ENCODE data around the gene KIF26B. TPM values are rescaled to one million over a fixed set of nuclear protein-coding genes. Genes with fewer than 3 reads are reported as not detected.

The KIF26B gene
- total and polyA plus RNA-seq, 2 experiments from 2014 or later = 0.03 to 0.76 TPM

- H3K4me3 ChIP-seq = no peak overlapping the region
- TF ChIP-seq STAT1 (IDR thresholded peaks at IDR 0.05; ENCODE audit: unreplicated experiment) (no peak), ZNF331 (CRISPR knock-in tag; IDR thresholded peaks at IDR 0.05; ENCODE audit: low read depth) (no peak)
- peaks cover 2% of the 10 kb centered on the region; the same call in 1 of the 3 replicates for H3K36me3 Mint-ChIP-seq (ENCODE audit: low read depth)
- H3K4me2 ChIP-seq = no peak overlapping the region
- H3F3A ChIP-seq (replicated peaks; ENCODE audit: low read depth) = no peaks in the 10 kb centered on the region
- no peak overlapping the region for H3K4me3 Mint-ChIP-seq
- H3K79me2 ChIP-seq (replicated peaks; ENCODE audit: insufficient read depth) = no peaks in the 10 kb centered on the region
- H3K27me3 ChIP-seq (ENCODE audit: insufficient read depth) = no peaks in the 10 kb centered on the region
- DNase-seq (ENCODE audit: low spot score) = no peak
- H4K20me1 ChIP-seq (replicated peaks; ENCODE audit: insufficient read depth) = no peaks in the 10 kb centered on the region
- H2AFZ ChIP-seq = no peak overlapping the region
- no peaks in the 10 kb centered on the region for H3K4me1 ChIP-seq (ENCODE audit: insufficient read depth)
- no peaks in the 10 kb centered on the region for H3K36me3 ChIP-seq (ENCODE audit: insufficient read depth)
- peaks cover 13% of the 10 kb centered on the region for H3K4me1 Mint-ChIP-seq
- no peak overlapping the region for H3K27ac Mint-ChIP-seq
- ATAC-seq = no peak
- H3K9me3 Mint-ChIP-seq = no peaks in the 10 kb centered on the region
- peaks cover 20% of the 10 kb centered on the region for H3K27me3 Mint-ChIP-seq (ENCODE audit: insufficient read depth, low read depth, poor library complexity)
- H3K9me2 ChIP-seq (ENCODE audit: insufficient read depth) = no peaks in the 10 kb centered on the region
- no peak overlapping the region for H3K27ac ChIP-seq (ENCODE audit: low read depth)
These were observed 530.5 kb downstream of the KIF26B start for GRCh38 chr1:245685111-245685810.

DNA sequence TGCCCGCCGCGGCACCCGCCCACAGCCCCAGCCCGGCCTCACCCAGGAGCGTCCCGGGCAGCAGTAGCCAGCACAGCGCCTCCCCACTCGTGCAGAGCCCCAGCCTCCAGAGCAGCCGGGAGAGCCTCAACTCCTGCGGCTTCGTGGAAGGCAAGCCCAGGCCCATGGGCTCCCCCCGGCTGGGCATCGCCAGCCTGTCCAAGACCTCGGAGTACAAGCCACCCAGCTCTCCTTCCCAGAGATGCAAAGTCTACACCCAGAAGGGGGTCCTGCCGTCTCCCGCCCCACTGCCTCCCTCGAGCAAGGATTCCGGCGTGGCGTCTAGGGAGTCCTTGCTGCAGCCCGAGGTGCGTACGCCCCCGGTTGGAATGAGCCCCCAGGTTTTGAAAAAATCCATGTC is 531.2 kb downstream of the KIF26B start:
- Mint-ChIP-seq H3K36me3 (ENCODE audit: low read depth) (peaks cover 2% of the 10 kb centered on the region; the same call in 1 of the 3 replicates), H3K4me1 (peaks cover 13% of the 10 kb centered on the region), H3K27me3 (ENCODE audit: insufficient read depth, low read depth, poor library complexity) (peaks cover 20% of the 10 kb centered on the region), H3K9me3 (no peaks in the 10 kb centered on the region), H3K4me3 (no peak overlapping the region), H3K27ac (no peak overlapping the region)
- Histone ChIP-seq H3K4me2 (no peak overlapping the region), H3K4me3 (no peak overlapping the region), H3K79me2 (replicated peaks; ENCODE audit: insufficient read depth) (no peaks in the 10 kb centered on the region), H4K20me1 (replicated peaks; ENCODE audit: insufficient read depth) (no peaks in the 10 kb centered on the region), H3K36me3 (ENCODE audit: insufficient read depth) (no peaks in the 10 kb centered on the region), H3K4me1 (ENCODE audit: insufficient read depth) (no peaks in the 10 kb centered on the region), H2AFZ (no peak overlapping the region), H3K27me3 (ENCODE audit: insufficient read depth) (no peaks in the 10 kb centered on the region), H3F3A (replicated peaks; ENCODE audit: low read depth) (no peaks in the 10 kb centered on the region), H3K27ac (ENCODE audit: low read depth) (no peak overlapping the region), H3K9me2 (ENCODE audit: insufficient read depth) (no peaks in the 10 kb centered on the region)
- TF ChIP-seq, protein P1, sequence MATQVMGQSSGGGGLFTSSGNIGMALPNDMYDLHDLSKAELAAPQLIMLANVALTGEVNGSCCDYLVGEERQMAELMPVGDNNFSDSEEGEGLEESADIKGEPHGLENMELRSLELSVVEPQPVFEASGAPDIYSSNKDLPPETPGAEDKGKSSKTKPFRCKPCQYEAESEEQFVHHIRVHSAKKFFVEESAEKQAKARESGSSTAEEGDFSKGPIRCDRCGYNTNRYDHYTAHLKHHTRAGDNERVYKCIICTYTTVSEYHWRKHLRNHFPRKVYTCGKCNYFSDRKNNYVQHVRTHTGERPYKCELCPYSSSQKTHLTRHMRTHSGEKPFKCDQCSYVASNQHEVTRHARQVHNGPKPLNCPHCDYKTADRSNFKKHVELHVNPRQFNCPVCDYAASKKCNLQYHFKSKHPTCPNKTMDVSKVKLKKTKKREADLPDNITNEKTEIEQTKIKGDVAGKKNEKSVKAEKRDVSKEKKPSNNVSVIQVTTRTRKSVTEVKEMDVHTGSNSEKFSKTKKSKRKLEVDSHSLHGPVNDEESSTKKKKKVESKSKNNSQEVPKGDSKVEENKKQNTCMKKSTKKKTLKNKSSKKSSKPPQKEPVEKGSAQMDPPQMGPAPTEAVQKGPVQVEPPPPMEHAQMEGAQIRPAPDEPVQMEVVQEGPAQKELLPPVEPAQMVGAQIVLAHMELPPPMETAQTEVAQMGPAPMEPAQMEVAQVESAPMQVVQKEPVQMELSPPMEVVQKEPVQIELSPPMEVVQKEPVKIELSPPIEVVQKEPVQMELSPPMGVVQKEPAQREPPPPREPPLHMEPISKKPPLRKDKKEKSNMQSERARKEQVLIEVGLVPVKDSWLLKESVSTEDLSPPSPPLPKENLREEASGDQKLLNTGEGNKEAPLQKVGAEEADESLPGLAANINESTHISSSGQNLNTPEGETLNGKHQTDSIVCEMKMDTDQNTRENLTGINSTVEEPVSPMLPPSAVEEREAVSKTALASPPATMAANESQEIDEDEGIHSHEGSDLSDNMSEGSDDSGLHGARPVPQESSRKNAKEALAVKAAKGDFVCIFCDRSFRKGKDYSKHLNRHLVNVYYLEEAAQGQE (IDR thresholded peaks at IDR 0.05; ENCODE audit: unreplicated experiment) = no peak
- ATAC-seq (no peak), DNase-seq (ENCODE audit: low spot score) (no peak)

GRCh38 chr1:245686446-245687030 is 531.8 kb downstream of the KIF26B start:
- no peak for ATAC-seq
- Mint-ChIP-seq H3K4me1 (peaks cover 13% of the 10 kb centered on the region), H3K36me3 (ENCODE audit: low read depth) (peaks cover 2% of the 10 kb centered on the region; the same call in 1 of the 3 replicates), H3K27me3 (ENCODE audit: insufficient read depth, low read depth, poor library complexity) (peaks cover 20% of the 10 kb centered on the region), H3K27ac (no peak overlapping the region), H3K9me3 (no peaks in the 10 kb centered on the region), H3K4me3 (no peak overlapping the region)
- Histone ChIP-seq H3K4me3 (no peak overlapping the region), H3K79me2 (replicated peaks; ENCODE audit: insufficient read depth) (no peaks in the 10 kb centered on the region), H3K9me2 (ENCODE audit: insufficient read depth) (no peaks in the 10 kb centered on the region), H3F3A (replicated peaks; ENCODE audit: low read depth) (no peaks in the 10 kb centered on the region), H3K27ac (ENCODE audit: low read depth) (no peak overlapping the region), H3K36me3 (ENCODE audit: insufficient read depth) (no peaks in the 10 kb centered on the region), H4K20me1 (replicated peaks; ENCODE audit: insufficient read depth) (no peaks in the 10 kb centered on the region), H3K4me2 (no peak overlapping the region), H3K27me3 (ENCODE audit: insufficient read depth) (no peaks in the 10 kb centered on the region), H3K4me1 (ENCODE audit: insufficient read depth) (no peaks in the 10 kb centered on the region), H2AFZ (no peak overlapping the region)
- DNase-seq (ENCODE audit: low spot score) = no peak
- no peak for TF ChIP-seq STAT1 (IDR thresholded peaks at IDR 0.05; ENCODE audit: unreplicated experiment)
- no peak for TF ChIP-seq ZNF331 (CRISPR knock-in tag; IDR thresholded peaks at IDR 0.05; ENCODE audit: low read depth)
- TF ChIP-seq, protein P1 (IDR thresholded peaks at IDR 0.05; ENCODE audit: unreplicated experiment) = no peak
- no peak for TF ChIP-seq EZH2 (IDR thresholded peaks at IDR 0.05; ENCODE audit: low read depth, unreplicated experiment)
- TF ChIP-seq, protein P2, sequence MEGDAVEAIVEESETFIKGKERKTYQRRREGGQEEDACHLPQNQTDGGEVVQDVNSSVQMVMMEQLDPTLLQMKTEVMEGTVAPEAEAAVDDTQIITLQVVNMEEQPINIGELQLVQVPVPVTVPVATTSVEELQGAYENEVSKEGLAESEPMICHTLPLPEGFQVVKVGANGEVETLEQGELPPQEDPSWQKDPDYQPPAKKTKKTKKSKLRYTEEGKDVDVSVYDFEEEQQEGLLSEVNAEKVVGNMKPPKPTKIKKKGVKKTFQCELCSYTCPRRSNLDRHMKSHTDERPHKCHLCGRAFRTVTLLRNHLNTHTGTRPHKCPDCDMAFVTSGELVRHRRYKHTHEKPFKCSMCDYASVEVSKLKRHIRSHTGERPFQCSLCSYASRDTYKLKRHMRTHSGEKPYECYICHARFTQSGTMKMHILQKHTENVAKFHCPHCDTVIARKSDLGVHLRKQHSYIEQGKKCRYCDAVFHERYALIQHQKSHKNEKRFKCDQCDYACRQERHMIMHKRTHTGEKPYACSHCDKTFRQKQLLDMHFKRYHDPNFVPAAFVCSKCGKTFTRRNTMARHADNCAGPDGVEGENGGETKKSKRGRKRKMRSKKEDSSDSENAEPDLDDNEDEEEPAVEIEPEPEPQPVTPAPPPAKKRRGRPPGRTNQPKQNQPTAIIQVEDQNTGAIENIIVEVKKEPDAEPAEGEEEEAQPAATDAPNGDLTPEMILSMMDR (conservative IDR thresholded peaks at IDR 0.05; ENCODE audit: low read depth in 2 of 2) = no peak
- TF ChIP-seq POLR2AphosphoS5 (IDR thresholded peaks at IDR 0.05; ENCODE audit: low read depth) = no peak
- no peak for TF ChIP-seq ZNF114 (CRISPR knock-in tag; IDR thresholded peaks at IDR 0.05)
